AG04449 (cell line): ENCODE measurements around the gene GPC3.

Experiments used
- CTCF ChIA-PET: fragments of 350-600 bp; formaldehyde crosslinking; extraction: SDS; loops from one replicate; lab custom pipeline; 2021; ENCODE audit warnings: antibody characterized with exemption; lab: Yijun Ruan, JAX
- POLR2A ChIA-PET: fragments of 400-600, 350-600 bp; formaldehyde crosslinking; extraction: SDS; loops from one replicate; lab custom pipeline; 2020; ENCODE audit warnings: antibody characterized with exemption, inconsistent platforms; lab: Yijun Ruan, JAX
- DNase-seq: peaks from one replicate; pipeline ENCODE4 v3.0.0-alpha.2; 2010; ENCODE audit warnings: low read depth, low spot score
- H3K4me3 ChIP-seq: 2 replicates; pipeline ENCODE4 v1.5.1; 2011; ENCODE audit warnings: low read depth, mild to moderate bottlenecking, control low read depth, low read length
- CTCF ChIP-seq: IDR thresholded peaks from one replicate; pipeline ENCODE4 v1.5.1; 2011; ENCODE audit warnings: mild to moderate bottlenecking, moderate library complexity, low read length, control low read depth, inconsistent platforms; ENCODE audit not compliant: insufficient read depth; ENCODE audit errors: missing control alignments

Gene GPC3

GRCh38 chrX:133918361-133918771 lies 67.0 kb downstream of the GPC3 start:
- no peak for DNase-seq
- ChIA-PET POLR2A (no interaction called here), CTCF (no interaction called here)
- no peak for TF ChIP-seq CTCF
- H3K4me3 ChIP-seq = no peak overlapping the region

- H3K4me3 ChIP-seq = no peak overlapping the region
- no peak for TF ChIP-seq CTCF
- no peak for DNase-seq
- ChIA-PET POLR2A (no interaction called here), CTCF (no interaction called here)
Observed at GRCh38 chrX:133916984-133917722, 68.2 kb downstream of the GPC3 start.

- DNase-seq = no peak
- TF ChIP-seq CTCF = no peak
- H3K4me3 ChIP-seq = no peak overlapping the region
- POLR2A ChIA-PET = no interaction called here
- CTCF ChIA-PET = no interaction called here
Observed at GRCh38 chrX:133913658-133914388, 71.6 kb downstream of the GPC3 start.

- no peak for DNase-seq
- no peak for TF ChIP-seq CTCF
- H3K4me3 ChIP-seq = no peak overlapping the region
- POLR2A ChIA-PET = no interaction called here
- CTCF ChIA-PET = no interaction called here
Observed at GRCh38 chrX:133913009-133913408, 72.4 kb downstream of the GPC3 start.

- no peak overlapping the region for H3K4me3 ChIP-seq
- POLR2A ChIA-PET = no interaction called here
- TF ChIP-seq CTCF = no peak
- DNase-seq = no peak
- CTCF ChIA-PET = no interaction called here
Observed at GRCh38 chrX:133911825-133912495, 73.4 kb downstream of the GPC3 start.

GRCh38 chrX:133910539-133910938 lies 74.9 kb downstream of the GPC3 start:
- no peak for TF ChIP-seq CTCF
- DNase-seq = no peak
- no peak overlapping the region for H3K4me3 ChIP-seq
- ChIA-PET POLR2A (no interaction called here), CTCF (no interaction called here)
